GM23338 (cell line): Measurements from ENCODE around the gene CAPN14. TPM values are rescaled to one million over a fixed set of nuclear protein-coding genes. Genes with fewer than 3 reads are reported as not detected.

ENCODE experiments used
- ATAC-seq: fragments of 200-7000 bp; cut with Tn5 transposase; 3 replicates; pipeline ENCODE4 v1.9.1; 2020
- DNase-seq: peaks from one replicate; pipeline ENCODE4 v3.0.0-alpha.2; 2015; ENCODE audit warnings: low spot score
- H2AFZ ChIP-seq: fragments of 200-600 bp; sonication (generic); 2 replicates; pipeline ENCODE4 v1.8.0; 2016; ENCODE audit warnings: antibody characterized with exemption, mild to moderate bottlenecking, moderate library complexity
- H3F3A ChIP-seq: fragments of 200-600 bp; sonication (generic); replicated peaks from 2 replicates; pipeline ENCODE4 v1.8.0; 2017; ENCODE audit warnings: antibody characterized with exemption, mixed run types, low read depth
- H3K27ac ChIP-seq: fragments of 200-600 bp; sonication (generic); 2 replicates; pipeline ENCODE4 v1.6.1; 2016; ENCODE audit warnings: low read depth
- H3K27me3 ChIP-seq: fragments of 200-600 bp; sonication (generic); 2 replicates; pipeline ENCODE4 v1.8.0; 2016; ENCODE audit warnings: mild to moderate bottlenecking, mixed run types, moderate library complexity; ENCODE audit not compliant: insufficient read depth
- H3K36me3 ChIP-seq: fragments of 200-600 bp; sonication (generic); 2 replicates; pipeline ENCODE4 v1.8.0; 2016; ENCODE audit warnings: mild to moderate bottlenecking; ENCODE audit not compliant: insufficient read depth
- H3K4me1 ChIP-seq: fragments of 200-600 bp; sonication (generic); 2 replicates; pipeline ENCODE4 v1.8.0; 2016; ENCODE audit warnings: mild to moderate bottlenecking, moderate library complexity; ENCODE audit not compliant: insufficient read depth
- H3K4me2 ChIP-seq: fragments of 200-600 bp; sonication (generic); 2 replicates; pipeline ENCODE4 v1.7.1; 2017; ENCODE audit warnings: mixed run types
- H3K4me3 ChIP-seq: fragments of 200-600 bp; sonication (generic); 2 replicates; pipeline ENCODE4 v1.6.1; 2016; ENCODE audit warnings: mixed run types
- H3K79me2 ChIP-seq: fragments of 200-600 bp; sonication (generic); replicated peaks from 2 replicates; pipeline ENCODE4 v1.8.0; 2017; ENCODE audit warnings: mild to moderate bottlenecking; ENCODE audit not compliant: insufficient read depth
- H3K9me2 ChIP-seq: fragments of 200-600 bp; sonication (generic); 2 replicates; pipeline ENCODE4 v1.8.0; 2017; ENCODE audit not compliant: insufficient read depth
- H4K20me1 ChIP-seq: fragments of 200-600 bp; sonication (generic); replicated peaks from 2 replicates; pipeline ENCODE4 v1.8.0; 2017; ENCODE audit warnings: mild to moderate bottlenecking; ENCODE audit not compliant: insufficient read depth
- H3K27ac Mint-ChIP-seq: 2 replicates; pipeline ENCODE4 v1.8.0; 2020; ENCODE audit warnings: inconsistent platforms, mild to moderate bottlenecking, moderate library complexity, mixed read lengths
- H3K27me3 Mint-ChIP-seq: 3 replicates; pipeline ENCODE4 v1.8.0; 2022; ENCODE audit warnings: low read depth, mild to moderate bottlenecking, moderate library complexity, mixed read lengths, inconsistent platforms; ENCODE audit not compliant: insufficient read depth, poor library complexity
- H3K36me3 Mint-ChIP-seq: 3 replicates; pipeline ENCODE4 v1.8.0; 2021; ENCODE audit warnings: low read depth, mild to moderate bottlenecking, inconsistent platforms, moderate library complexity, mixed read lengths
- H3K4me1 Mint-ChIP-seq: 3 replicates; pipeline ENCODE4 v1.8.0; 2020; ENCODE audit warnings: mild to moderate bottlenecking, inconsistent platforms, mixed read lengths
- H3K4me3 Mint-ChIP-seq: 3 replicates; pipeline ENCODE4 v1.8.0; 2021; ENCODE audit warnings: moderate library complexity, mild to moderate bottlenecking, inconsistent platforms, mixed read lengths
- H3K9me3 Mint-ChIP-seq: 3 replicates; pipeline ENCODE4 v1.8.0; 2020; ENCODE audit warnings: moderate library complexity, mild to moderate bottlenecking, inconsistent platforms, mixed read lengths
- CREB1 ChIP-seq: fragments of 250-450 bp; sonication (Bioruptor Pico); IDR thresholded peaks from 2 replicates; pipeline ENCODE4 v1.5.0; 2020; ENCODE audit warnings: low read depth, mild to moderate bottlenecking, moderate library complexity
- CTCF ChIP-seq, 2 experiments: fragments of 200-600 bp in 1 of 2; sonication (generic) in 1 of 2; conservative IDR thresholded peaks; 2 replicates each; pipeline versions ENCODE4 v1.5.1 to v1.6.1; 2016 to 2017; ENCODE audit warnings: antibody characterized with exemption in 2 of 2, low read depth in 2 of 2, mild to moderate bottlenecking in 2 of 2, moderate library complexity in 1 of 2
- ETS1 ChIP-seq: IDR thresholded peaks from 2 replicates; pipeline ENCODE4 v1.6.1; 2016; ENCODE audit warnings: antibody characterized with exemption
- JUNB ChIP-seq: IDR thresholded peaks from one replicate; pipeline ENCODE4 v1.6.1; 2016; ENCODE audit warnings: antibody characterized with exemption; ENCODE audit not compliant: unreplicated experiment
- POLR2AphosphoS5 ChIP-seq: IDR thresholded peaks from 2 replicates; pipeline ENCODE4 v1.6.1; 2016; ENCODE audit warnings: antibody characterized with exemption, low read depth
- REST ChIP-seq: IDR thresholded peaks from one replicate; pipeline ENCODE4 v1.6.1; 2018; ENCODE audit warnings: antibody characterized with exemption; ENCODE audit not compliant: unreplicated experiment
- ZNF114 ChIP-seq: fragments of 250-450 bp; sonication (Bioruptor Pico); IDR thresholded peaks from 2 replicates; pipeline ENCODE4 v1.5.0; 2020; ENCODE audit warnings: mild to moderate bottlenecking, moderate library complexity
- polyA plus RNA-seq: library from polyadenylated mRNA; unstranded; fragments of >200 nt; fragmentation: Nextera tagmentation; extraction: Ambion mirVana; gene quantifications from 2 replicates; pipeline ENCODE4 v1.2.1, GENCODE V29; 2016
- total RNA-seq: library from RNA; depleted of rRNA; stranded (reverse); fragments of >200 nt; shearing (Covaris generic); gene quantifications from 2 replicates; pipeline ENCODE4 v1.2.3, GENCODE V29; 2014

The CAPN14 gene
- total and polyA plus RNA-seq, 2 experiments from 2014 or later: 0.15 TPM; not detected in 1

- Histone ChIP-seq H2AFZ (peak within 1 kb of the TSS; percentile 94), H3K79me2 (peaks cover 5% of the 10 kb centered on the region; the same call in 1 of the 2 replicates), H3F3A (no peaks in the 10 kb centered on the region), H3K4me3 (peak within 1 kb of the TSS; percentile 77), H4K20me1 (no peaks in the 10 kb centered on the region; the same call in 1 of the 2 replicates), H3K4me1 (peaks cover 16% of the 10 kb centered on the region), H3K27ac (no peak within 1 kb of the TSS), H3K36me3 (no peaks in the 10 kb centered on the region; the same call in 1 of the 2 replicates), H3K9me2 (no peaks in the 10 kb centered on the region), H3K27me3 (peaks cover 10% of the 10 kb centered on the region), H3K4me2 (peak within 1 kb of the TSS; percentile 93)
- Mint-ChIP-seq H3K4me3 (peak within 1 kb of the TSS; percentile 75), H3K9me3 (no peaks in the 10 kb centered on the region), H3K4me1 (peaks cover 22% of the 10 kb centered on the region), H3K27me3 (peaks cover 10% of the 10 kb centered on the region), H3K27ac (no peak within 1 kb of the TSS), H3K36me3 (no peaks in the 10 kb centered on the region)
- DNase-seq (peak; percentile 98), ATAC-seq (peak; percentile 99)
- TF ChIP-seq REST (peak; percentile 15), POLR2AphosphoS5 (peak; percentile 96), JUNB (no peak), CTCF (conservative IDR thresholded peaks at IDR 0.05; ENCODE audit: low read depth in 2 of 2) (peak; percentile 68 to 87), CREB1 (peak; percentile 70), ZNF114 (CRISPR knock-in tag) (no peak), ETS1 (peak; percentile 90)
These were observed 16.7 kb upstream of the CAPN14 start, which contains the start of gene EHD3 for GRCh38 chr2:31233741-31234682. TSS of gene EHD3 (plus strand) at chr2:31234152. CDS start at chr2:31234622, 470 bp downstream.
